Ishikawa (cell line): ENCODE results near the gene CCDC102B.

Experiments
- CREB1 ChIP-seq: IDR thresholded peaks from 2 replicates; pipeline ENCODE4 v1.6.1; 2012; ENCODE audit warnings: low read depth
- EGR1 ChIP-seq: IDR thresholded peaks from 2 replicates; pipeline ENCODE4 v1.6.1; 2012
- EP300 ChIP-seq: IDR thresholded peaks from 2 replicates; pipeline ENCODE4 v1.6.1; 2012; ENCODE audit warnings: borderline replicate concordance
- MAX ChIP-seq: IDR thresholded peaks from 2 replicates; pipeline ENCODE4 v1.6.1; 2012
- RAD21 ChIP-seq: IDR thresholded peaks from 2 replicates; pipeline ENCODE4 v1.6.1; 2012; ENCODE audit warnings: low read depth
- REST ChIP-seq: IDR thresholded peaks from 2 replicates; pipeline ENCODE4 v1.6.1; 2012; ENCODE audit warnings: low read depth, mild to moderate bottlenecking
- TAF1 ChIP-seq: IDR thresholded peaks from 2 replicates; pipeline ENCODE4 v1.6.1; 2012; ENCODE audit warnings: low read depth, mild to moderate bottlenecking
- TCF12 ChIP-seq: IDR thresholded peaks from 2 replicates; pipeline ENCODE4 v1.6.1; 2012; ENCODE audit warnings: low read depth
- ZBTB7A ChIP-seq: IDR thresholded peaks from 2 replicates; pipeline ENCODE4 v1.6.1; 2012; ENCODE audit warnings: low read depth

GRCh38 chr18:68855491-68855890 lies 57.6 kb downstream of the CCDC102B start:
- TF ChIP-seq ZBTB7A (no peak), EP300 (no peak), EGR1 (no peak), MAX (no peak), REST (no peak), TCF12 (no peak), CREB1 (no peak), RAD21 (no peak), TAF1 (no peak)
